GM21825 (cell line): Measurements from ENCODE around the gene ARHGEF10L.

Experiments
- ATAC-seq: cut with Tn5 transposase; IDR thresholded peaks from one replicate; pipeline ENCODE4 v1.9.1; 2021; ENCODE audit warnings: mild to moderate bottlenecking, moderate library complexity; ENCODE audit not compliant: unreplicated experiment

The ARHGEF10L gene

GRCh38 chr1:17669866-17670451 is 130.5 kb downstream of the ARHGEF10L start:
- ATAC-seq: no peak

GRCh38 chr1:17670587-17671313 is 131.3 kb downstream of the ARHGEF10L start:
- no peak for ATAC-seq

- ATAC-seq: no peak
Measured at GRCh38 chr1:17671314-17671705, 131.8 kb downstream of the ARHGEF10L start.

- ATAC-seq: no peak
Measured at GRCh38 chr1:17671741-17672140, 132.2 kb downstream of the ARHGEF10L start.

GRCh38 chr1:17672226-17672625 is 132.7 kb downstream of the ARHGEF10L start:
- ATAC-seq: no peak

GRCh38 chr1:17673329-17674072 is 134.0 kb downstream of the ARHGEF10L start:
- ATAC-seq: no peak

GRCh38 chr1:17674726-17675500 is 135.4 kb downstream of the ARHGEF10L start:
- no peak for ATAC-seq

- no peak for ATAC-seq
Measured at GRCh38 chr1:17675744-17676143, 136.2 kb downstream of the ARHGEF10L start.

GRCh38 chr1:17676387-17677060 is 137.0 kb downstream of the ARHGEF10L start:
- ATAC-seq: no peak

GRCh38 chr1:17678011-17678410 is 138.5 kb downstream of the ARHGEF10L start:
- no peak for ATAC-seq

GRCh38 chr1:17679856-17680255 is 140.4 kb downstream of the ARHGEF10L start:
- no peak for ATAC-seq

GRCh38 chr1:17680308-17680707 is 140.8 kb downstream of the ARHGEF10L start:
- no peak for ATAC-seq

GRCh38 chr1:17682400-17682799 is 142.9 kb downstream of the ARHGEF10L start:
- ATAC-seq: no peak

GRCh38 chr1:17683598-17683997 is 144.1 kb downstream of the ARHGEF10L start:
- no peak for ATAC-seq

- ATAC-seq: no peak
Measured at GRCh38 chr1:17684810-17685209, 145.3 kb downstream of the ARHGEF10L start.

- no peak for ATAC-seq
Measured at GRCh38 chr1:17686258-17686657, 146.8 kb downstream of the ARHGEF10L start.

- no peak for ATAC-seq
Measured at GRCh38 chr1:17687145-17687544, 147.6 kb downstream of the ARHGEF10L start.

GRCh38 chr1:17688217-17688810 is 148.8 kb downstream of the ARHGEF10L start:
- no peak for ATAC-seq

GRCh38 chr1:17689011-17689410 is 149.5 kb downstream of the ARHGEF10L start:
- ATAC-seq: no peak

- no peak for ATAC-seq
Measured at GRCh38 chr1:17690906-17691634, 151.6 kb downstream of the ARHGEF10L start.
